H1 (cell line): Measurements from ENCODE around the gene RNF31. TPM values are rescaled to one million over a fixed set of nuclear protein-coding genes. Genes with fewer than 3 reads are reported as not detected.

Source experiments
- BACH1 ChIP-seq: IDR thresholded peaks from 2 replicates; pipeline ENCODE4 v1.6.1; 2012; ENCODE audit warnings: low read length, improper control_type of control experiment
- CREB1 ChIP-seq: IDR thresholded peaks from 2 replicates; pipeline ENCODE4 v1.6.1; 2012; ENCODE audit warnings: inconsistent platforms
- EZH2 ChIP-seq: fragments of 200-600 bp; sonication (generic); IDR thresholded peaks from 2 replicates; pipeline ENCODE4 v1.7.1; 2012; ENCODE audit warnings: low read depth, mild to moderate bottlenecking, moderate library complexity, low read length, inconsistent platforms; ENCODE audit not compliant: severe bottlenecking
- NRF1 ChIP-seq: IDR thresholded peaks from 2 replicates; pipeline ENCODE4 v1.6.1; 2011; ENCODE audit warnings: mild to moderate bottlenecking, low read depth, low read length, improper control_type of control experiment
- RBBP5 ChIP-seq: IDR thresholded peaks from 2 replicates; pipeline ENCODE4 v1.7.1; 2012; ENCODE audit warnings: low read depth, mild to moderate bottlenecking, inconsistent platforms, low read length, moderate library complexity, borderline replicate concordance
- polyA plus RNA-seq, 7 experiments: library from polyadenylated mRNA; depleted of rRNA in 3 of 7; stranded (reverse) in 5 of 7; unstranded in 2 of 7; fragments of >200 nt in 5 of 7; fragments of 200-250 nt in 2 of 7; gene quantifications; 1 replicate in 5 of 7; 2 replicates in 1 of 7; 4 replicates in 1 of 7; pipeline versions ENCODE4 v1.2.1 to v1.2.3, GENCODE V29; 2011 to 2013; ENCODE audit warnings: missing spikeins in 2 of 7, mixed read lengths in 2 of 7
- total RNA-seq: library from RNA; stranded (reverse); fragmentation: NEBNext Ultra II Directional; extraction: Animal tissue kit (Norgen Biotek cat#: 25700); gene quantifications from 2 replicates; pipeline ENCODE4 v1.2.1, GENCODE V29; 2021

Gene RNF31
- total and polyA plus RNA-seq, 2 of the 8 experiments (the other 6 are each of a cell fraction or from before 2014, with no cell fraction given) = 17.5 to 72.0 TPM

GRCh38 chr14:24185741-24186140 is 38.4 kb downstream of the RNF31 start (continued):
- no peak for TF ChIP-seq EZH2
- TF ChIP-seq RBBP5 = no peak
- TF ChIP-seq CREB1 = no peak
- no peak for TF ChIP-seq NRF1
- no peak for TF ChIP-seq BACH1
